ENCODE results near the gene SIVA1. TPM values are rescaled to one million over a fixed set of nuclear protein-coding genes. Genes with fewer than 3 reads are reported as not detected.

The SIVA1 gene
- total and polyA plus RNA-seq, 2 of the 4 experiments (the other 2 are of a cell fraction): 166 to 184 TPM

GRCh38 chr14:104789752-104790743 is 37.1 kb downstream of the SIVA1 start (continued):
- TF ChIP-seq RCOR1 (IDR thresholded peaks at IDR 0.05; ENCODE audit: insufficient replicate concordance, low read length) (no peak), SMC3 (IDR thresholded peaks at IDR 0.05; ENCODE audit: low read depth, low read length) (no peak)

GRCh38 chr14:104791425-104791824 is 38.5 kb downstream of the SIVA1 start:
- Histone ChIP-seq H3K4ac (ENCODE audit: low read depth, low read length) (no peak overlapping the region), H2BK120ac (ENCODE audit: low read depth, low read length) (no peak overlapping the region), H2BK20ac (ENCODE audit: low read depth, low read length) (no peak overlapping the region), H3K18ac (ENCODE audit: low read depth, low read length) (no peak overlapping the region), H3K56ac (ENCODE audit: extremely low read depth, insufficient read depth, low read length) (no peak overlapping the region), H4K8ac (ENCODE audit: low read depth in 2 of 2, low read length in 2 of 2) (no peak overlapping the region), H3K4me2 (ENCODE audit: low read depth, low read length) (no peak overlapping the region), H3K27ac (ENCODE audit: insufficient read depth, low read length) (no peak overlapping the region), H3K14ac (replicated peaks; ENCODE audit: low read depth, low read length) (no peak overlapping the region), H3K23ac (ENCODE audit: low read depth, low read length) (no peak overlapping the region), H2AK9ac (replicated peaks; ENCODE audit: low read depth, low read length, poor library complexity) (no peak overlapping the region), H2BK5ac (ENCODE audit: low read depth, low read length, poor library complexity, severe bottlenecking) (no peak overlapping the region), H3K79me1 (ENCODE audit: low read depth in 1 of 2, low read length in 2 of 2) (peaks cover 3 to 67% of the 10 kb centered on the region in 2 experiments; a peak in 3 of 4 replicates), H2AFZ (replicated peaks; ENCODE audit: low read length, poor library complexity) (no peak overlapping the region), H3K4me3 (ENCODE audit: insufficient read depth, low read depth, low read length) (no peak overlapping the region), H4K5ac (ENCODE audit: low read depth, low read length) (no peak overlapping the region), H4K20me1 (ENCODE audit: insufficient read depth, low read length) (peaks cover 84% of the 10 kb centered on the region), H2BK15ac (ENCODE audit: low read depth, low read length) (no peak overlapping the region), H3K9ac (ENCODE audit: low read depth, low read length) (no peak overlapping the region), H4K91ac (ENCODE audit: insufficient read depth, low read depth, low read length) (no peak overlapping the region), H2AK5ac (ENCODE audit: low read depth, low read length) (no peak overlapping the region), H3K9me1 (ENCODE audit: insufficient read depth, low read length) (peaks cover 10% of the 10 kb centered on the region), H3K27me3 (ENCODE audit: control insufficient read depth, insufficient read depth, low read length) (no peaks in the 10 kb centered on the region), H3K36me3 (ENCODE audit: control insufficient read depth, insufficient read depth, low read length) (peaks cover 41% of the 10 kb centered on the region), H3K9me3 (ENCODE audit: control insufficient read depth, insufficient read depth, low read length) (no peaks in the 10 kb centered on the region), H3K4me1 (ENCODE audit: control insufficient read depth, insufficient read depth, low read length) (peaks cover 18% of the 10 kb centered on the region)
- no peak for DNase-seq
- 90% methylated on average over 6 of the region's 9 CpGs; no CpG with 5 or more reads in 1 of the 2 experiments for WGBS, 2 experiments (ENCODE audit: extremely low coverage in 2 of 2, insufficient read length in 1 of 2)
- CTCF ChIA-PET: interaction anchor here (0.6 kb wide), 1 partner anchor 35 kb away, joined by 4 read pairs; no protein-coding TSS in a partner anchor
- in situ Hi-C loops (cut with MboI; ENCODE audit: low sequenced_read_pairs): no loop called here
- intact Hi-C loops (cut with micrococcal nuclease): no loop called here
- POLR2A ChIA-PET (ENCODE audit: unreplicated experiment): no interaction called here
- TF ChIP-seq, protein P1, sequence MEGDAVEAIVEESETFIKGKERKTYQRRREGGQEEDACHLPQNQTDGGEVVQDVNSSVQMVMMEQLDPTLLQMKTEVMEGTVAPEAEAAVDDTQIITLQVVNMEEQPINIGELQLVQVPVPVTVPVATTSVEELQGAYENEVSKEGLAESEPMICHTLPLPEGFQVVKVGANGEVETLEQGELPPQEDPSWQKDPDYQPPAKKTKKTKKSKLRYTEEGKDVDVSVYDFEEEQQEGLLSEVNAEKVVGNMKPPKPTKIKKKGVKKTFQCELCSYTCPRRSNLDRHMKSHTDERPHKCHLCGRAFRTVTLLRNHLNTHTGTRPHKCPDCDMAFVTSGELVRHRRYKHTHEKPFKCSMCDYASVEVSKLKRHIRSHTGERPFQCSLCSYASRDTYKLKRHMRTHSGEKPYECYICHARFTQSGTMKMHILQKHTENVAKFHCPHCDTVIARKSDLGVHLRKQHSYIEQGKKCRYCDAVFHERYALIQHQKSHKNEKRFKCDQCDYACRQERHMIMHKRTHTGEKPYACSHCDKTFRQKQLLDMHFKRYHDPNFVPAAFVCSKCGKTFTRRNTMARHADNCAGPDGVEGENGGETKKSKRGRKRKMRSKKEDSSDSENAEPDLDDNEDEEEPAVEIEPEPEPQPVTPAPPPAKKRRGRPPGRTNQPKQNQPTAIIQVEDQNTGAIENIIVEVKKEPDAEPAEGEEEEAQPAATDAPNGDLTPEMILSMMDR (conservative IDR thresholded peaks at IDR 0.05; ENCODE audit: low read depth, low read length): no peak
- no peak for TF ChIP-seq SMC3 (IDR thresholded peaks at IDR 0.05; ENCODE audit: low read depth, low read length)
- TF ChIP-seq NFE2L2 (IDR thresholded peaks at IDR 0.05; ENCODE audit: low read depth, low read length): no peak
- no peak for TF ChIP-seq USF2 (IDR thresholded peaks at IDR 0.05; ENCODE audit: low read depth, low read length)
- TF ChIP-seq MAFK (IDR thresholded peaks at IDR 0.05; ENCODE audit: low read depth, low read length): no peak
- TF ChIP-seq MAZ (IDR thresholded peaks at IDR 0.05; ENCODE audit: borderline replicate concordance, low read depth, low read length): no peak
- TF ChIP-seq POLR2A (IDR thresholded peaks at IDR 0.05; ENCODE audit: low read depth, low read length): no peak
- TF ChIP-seq RAD21 (IDR thresholded peaks at IDR 0.05; ENCODE audit: low read length): no peak
- no peak for TF ChIP-seq MXI1 (IDR thresholded peaks at IDR 0.05; ENCODE audit: borderline replicate concordance, low read depth, low read length)
- no peak for ATAC-seq (ENCODE audit: low read depth)
- BruUV-seq (replicated peaks): no TSS peak
- dilution Hi-C loops (cut with HindIII; ENCODE audit: low sequenced_read_pairs, unreplicated experiment): no loop called here
